ENCODE results near the gene CACNA1D. TPM values are rescaled to one million over a fixed set of nuclear protein-coding genes. Genes with fewer than 3 reads are reported as not detected.

The CACNA1D gene
- total and polyA plus RNA-seq, 2 experiments from 2014 or later, result 41.0 to 159 TPM

DNA sequence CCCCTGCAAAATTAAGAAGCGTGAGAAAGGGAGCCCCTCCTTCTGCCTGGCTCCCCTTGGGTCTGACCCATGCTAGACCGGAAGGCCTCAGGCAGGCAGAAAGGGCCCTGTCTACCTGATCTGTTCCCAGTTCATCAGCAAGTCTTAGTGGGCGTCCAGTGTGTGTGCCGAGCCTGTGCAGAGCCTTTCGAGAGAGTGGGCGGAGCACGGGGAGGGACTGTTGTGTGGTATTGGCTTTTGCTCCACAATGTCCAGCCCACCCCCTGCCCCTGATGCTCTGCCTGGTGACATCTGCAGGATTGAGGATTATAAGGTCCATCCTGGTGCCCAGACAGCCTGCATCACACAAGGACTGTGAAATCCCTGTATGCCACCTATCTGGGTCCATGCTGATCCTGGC, 268.9 kb downstream of the CACNA1D start:
- no peak for TF ChIP-seq CTCF (IDR thresholded peaks at IDR 0.05; ENCODE audit: low read depth, low read length)
- Histone ChIP-seq H3K27ac (no peak overlapping the region), H3K27me3 (no peaks in the 10 kb centered on the region), H3K9me3 (ENCODE audit: low read depth) (no peaks in the 10 kb centered on the region), H3K36me3 (peaks cover 7% of the 10 kb centered on the region), H3K4me1 (ENCODE audit: low read depth) (peaks cover 22% of the 10 kb centered on the region), H3K4me3 (no peak overlapping the region)
- no peak for DNase-seq (ENCODE audit: low read depth in 1 of 2, low spot score in 1 of 2)

- peaks cover 25% of the 10 kb centered on the region for H3K4me1 ChIP-seq (ENCODE audit: low read depth)
- H3K9me3 ChIP-seq (ENCODE audit: low read depth), result no peaks in the 10 kb centered on the region
- no peaks in the 10 kb centered on the region for H3K27me3 ChIP-seq
- TF ChIP-seq CTCF (IDR thresholded peaks at IDR 0.05; ENCODE audit: low read depth, low read length), result no peak
- H3K4me3 ChIP-seq, result no peak overlapping the region
- no peak for DNase-seq (ENCODE audit: low read depth in 1 of 2, low spot score in 1 of 2)
- H3K36me3 ChIP-seq, result peaks cover 7% of the 10 kb centered on the region
- no peak overlapping the region for H3K27ac ChIP-seq
These were observed 269.8 kb downstream of the CACNA1D start for GRCh38 chr3:53764026-53764775.

- Histone ChIP-seq H3K36me3 (peaks cover 9% of the 10 kb centered on the region), H3K27ac (no peak overlapping the region), H3K9me3 (ENCODE audit: low read depth) (no peaks in the 10 kb centered on the region), H3K27me3 (no peaks in the 10 kb centered on the region), H3K4me1 (ENCODE audit: low read depth) (peaks cover 11% of the 10 kb centered on the region), H3K4me3 (no peak overlapping the region)
- no peak for TF ChIP-seq CTCF (IDR thresholded peaks at IDR 0.05; ENCODE audit: low read depth, low read length)
- DNase-seq (ENCODE audit: low read depth in 1 of 2, low spot score in 1 of 2), result no peak
These were observed 271.3 kb downstream of the CACNA1D start for GRCh38 chr3:53765753-53766152.

DNA sequence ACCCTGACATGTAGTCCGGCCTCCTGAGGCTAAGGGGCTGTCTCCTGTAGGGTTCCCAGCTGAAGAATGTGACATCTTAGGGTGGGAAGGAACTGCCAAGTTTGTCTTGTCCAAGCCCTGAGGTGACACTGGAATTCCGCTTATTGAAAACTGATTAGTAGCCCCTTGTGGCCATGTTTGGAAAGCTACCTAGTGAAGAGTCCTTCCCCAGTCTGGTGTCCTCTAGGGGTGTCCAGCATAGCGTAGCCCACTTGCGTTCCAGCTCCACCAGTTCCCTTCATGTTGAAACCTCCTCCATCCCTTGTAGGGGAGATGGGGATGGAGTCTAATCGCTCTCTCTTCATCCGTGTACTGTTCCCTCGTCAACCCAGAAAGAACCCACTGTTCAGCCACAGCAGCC, 272.3 kb downstream of the CACNA1D start:
- no peak overlapping the region for H3K27ac ChIP-seq
- peaks cover 11% of the 10 kb centered on the region for H3K4me1 ChIP-seq (ENCODE audit: low read depth)
- no peak for TF ChIP-seq CTCF (IDR thresholded peaks at IDR 0.05; ENCODE audit: low read depth, low read length)
- no peak for DNase-seq (ENCODE audit: low read depth in 1 of 2, low spot score in 1 of 2)
- peaks cover 5% of the 10 kb centered on the region for H3K36me3 ChIP-seq
- H3K4me3 ChIP-seq, result no peak overlapping the region
- no peaks in the 10 kb centered on the region for H3K27me3 ChIP-seq
- H3K9me3 ChIP-seq (ENCODE audit: low read depth), result no peaks in the 10 kb centered on the region

- Histone ChIP-seq H3K9me3 (ENCODE audit: low read depth) (no peaks in the 10 kb centered on the region), H3K27me3 (no peaks in the 10 kb centered on the region), H3K4me3 (no peak overlapping the region), H3K27ac (no peak overlapping the region), H3K4me1 (ENCODE audit: low read depth) (peaks cover 11% of the 10 kb centered on the region), H3K36me3 (peaks cover 3% of the 10 kb centered on the region)
- no peak for TF ChIP-seq CTCF (IDR thresholded peaks at IDR 0.05; ENCODE audit: low read depth, low read length)
- DNase-seq (ENCODE audit: low read depth in 1 of 2, low spot score in 1 of 2), result peak in 1 of 2 donors; percentile 10
These were observed 274.4 kb downstream of the CACNA1D start for GRCh38 chr3:53768478-53769459.
